ENCODE results near the gene CYCS. TPM values are rescaled to one million over a fixed set of nuclear protein-coding genes. Genes with fewer than 3 reads are reported as not detected.

The CYCS gene
- total and polyA plus RNA-seq, 2 of the 8 experiments (the other 6 are each of a cell fraction or from before 2014, with no cell fraction given): 48.6 to 229 TPM

DNA sequence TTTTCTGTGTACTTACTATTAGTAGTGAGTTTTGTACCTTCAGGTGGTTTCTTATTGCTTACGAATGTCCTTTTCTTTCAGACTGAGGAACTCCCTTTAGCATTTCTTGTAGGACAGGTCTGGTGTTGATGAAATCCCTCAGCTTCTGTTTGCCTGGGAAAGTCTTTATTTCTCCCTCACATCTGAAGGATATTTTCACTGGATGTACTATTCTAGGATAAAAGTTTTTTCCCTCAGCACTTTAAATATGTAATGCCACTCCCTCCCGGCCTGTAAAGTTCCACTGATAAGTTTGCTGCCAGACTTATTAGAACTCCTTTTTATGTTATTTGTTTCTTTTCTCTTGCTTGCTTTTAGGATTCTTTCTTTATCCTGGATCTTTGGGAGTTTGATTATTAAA is 1.7 kb upstream of the CYCS start:
- Histone ChIP-seq H3K79me1 (ENCODE audit: low read depth, low read length) (no peaks in the 10 kb centered on the region), H3K79me2 (ENCODE audit: control insufficient read depth in 1 of 2, insufficient read depth in 2 of 2, low read length in 2 of 2) (peaks cover 8 to 26% of the 10 kb centered on the region in 2 experiments), H3K23ac (ENCODE audit: insufficient read length) (no peak overlapping the region), H3K18ac (ENCODE audit: extremely low read depth, low read length) (no peak overlapping the region), H2BK5ac (ENCODE audit: low read depth, low read length) (no peak overlapping the region), H3K23me2 (ENCODE audit: low read depth, low read length) (peaks cover 5% of the 10 kb centered on the region), H3K27me3 (replicated peaks in 1 of 4; ENCODE audit: control insufficient read depth in 3 of 4, extremely low read depth in 1 of 4, insufficient read depth in 3 of 4, low read length in 3 of 4) (no peaks in the 10 kb centered on the region), H3K9me3 (ENCODE audit: insufficient read depth in 2 of 2, low read depth in 1 of 2, low read length in 1 of 2) (no peaks in the 10 kb centered on the region), H2AFZ (ENCODE audit: low read length) (no peak overlapping the region), H2BK15ac (ENCODE audit: low read length) (no peak overlapping the region), H2AK5ac (ENCODE audit: low read depth, low read length) (no peak overlapping the region), H4K8ac (ENCODE audit: extremely low read depth, insufficient read depth, low read length) (no peak overlapping the region), H2BK12ac (ENCODE audit: low read depth, low read length) (no peak overlapping the region), H3K4me3 (ENCODE audit: extremely low read depth in 1 of 4, insufficient read depth in 2 of 4, low read depth in 3 of 4, low read length in 4 of 4) (no peak overlapping the region), H2BK20ac (ENCODE audit: low read length) (no peak overlapping the region), H4K91ac (replicated peaks; ENCODE audit: insufficient read length, low read length) (no peak overlapping the region), H3K27ac (ENCODE audit: low read depth, low read length) (no peak overlapping the region), H4K5ac (ENCODE audit: insufficient read length, low read depth, low read length) (no peak overlapping the region), H3K14ac (ENCODE audit: insufficient read length) (no peak overlapping the region), H3K56ac (replicated peaks; ENCODE audit: insufficient read length, low read depth, low read length) (no peak overlapping the region), H2BK120ac (replicated peaks; ENCODE audit: low read depth, low read length) (no peak overlapping the region), H3K4me1 (replicated peaks in 1 of 4; ENCODE audit: control insufficient read depth in 3 of 4, insufficient read depth in 4 of 4, low read length in 3 of 4) (no peaks in the 10 kb centered on the region), H3K4me2 (ENCODE audit: insufficient read depth in 1 of 2, low read depth in 2 of 2, low read length in 2 of 2) (no peak overlapping the region), H3K36me3 (ENCODE audit: control insufficient read depth in 2 of 4, insufficient read depth in 4 of 4, low read length in 3 of 4) (peaks cover 5 to 18% (median 10%) of the 10 kb centered on the region in 4 experiments; a peak in 7 of 8 replicates), H4K20me1 (replicated peaks in 1 of 2; ENCODE audit: control insufficient read depth in 1 of 2, insufficient read depth in 2 of 2, low read length in 2 of 2) (peaks cover 2 to 3% of the 10 kb centered on the region in 2 experiments), H3K9ac (replicated peaks in 1 of 4; ENCODE audit: extremely low read depth in 1 of 4, low read depth in 3 of 4, low read length in 3 of 4) (no peak overlapping the region), H3K4ac (replicated peaks; ENCODE audit: insufficient read length, low read depth, low read length) (no peak overlapping the region)
- no peak for FAIRE-seq
- no peak for DNase-seq (ENCODE audit: low read depth in 1 of 2, low spot score in 2 of 2)
- TF ChIP-seq KDM5A (IDR thresholded peaks at IDR 0.05; ENCODE audit: low read length) (no peak), RNF2 (IDR thresholded peaks at IDR 0.05; ENCODE audit: borderline replicate concordance, low read depth, low read length, missing control alignments, poor library complexity, severe bottlenecking) (no peak), SIN3A (conservative IDR thresholded peaks at IDR 0.05 in 1 of 2, IDR thresholded peaks at IDR 0.05 in 1 of 2; ENCODE audit: low read depth in 1 of 2, low read length in 2 of 2) (no peak), BACH1 (IDR thresholded peaks at IDR 0.05; ENCODE audit: low read length) (no peak), TCF12 (IDR thresholded peaks at IDR 0.05; ENCODE audit: low read depth, low read length) (no peak), TEAD4 (IDR thresholded peaks at IDR 0.05; ENCODE audit: low read depth, low read length) (no peak), ZNF274 (IDR thresholded peaks at IDR 0.05; ENCODE audit: borderline replicate concordance, extremely low read depth, low read length) (no peak), KDM1A (IDR thresholded peaks at IDR 0.05; ENCODE audit: borderline replicate concordance, low read length) (no peak), SIX5 (IDR thresholded peaks at IDR 0.05; ENCODE audit: low read depth, low read length) (no peak)
- TF ChIP-seq, protein P1, sequence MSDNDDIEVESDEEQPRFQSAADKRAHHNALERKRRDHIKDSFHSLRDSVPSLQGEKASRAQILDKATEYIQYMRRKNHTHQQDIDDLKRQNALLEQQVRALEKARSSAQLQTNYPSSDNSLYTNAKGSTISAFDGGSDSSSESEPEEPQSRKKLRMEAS (IDR thresholded peaks at IDR 0.05): no peak
- ChIA-PET CTCF (ENCODE audit: partially characterized antibody) (interaction anchor here (1.0 to 1.6 kb wide), 2 partner anchors 28 to 32 kb away, joined by 3 to 4 read pairs; no protein-coding TSS in a partner anchor), POLR2A (ENCODE audit: partially characterized antibody) (interaction anchor here (1.6 to 6.0 kb wide), 2 partner anchors 13 to 147 kb away, joined by 3 to 89 read pairs; no protein-coding TSS in a partner anchor)
- 98% methylated on average over 2 of the region's 2 CpGs; no CpG with 5 or more reads in 1 of the 2 experiments for WGBS, 2 experiments (ENCODE audit: extremely low coverage in 1 of 2, insufficient coverage in 1 of 2, insufficient read length in 1 of 2, insufficient replicate concordance in 2 of 2, low coverage in 1 of 2, low lambda C conversion rate in 2 of 2, missing lambda C conversion rate in 1 of 2)
